Subcutaneous adipose tissue (tissue), 4 donors: ENCODE results near the gene COL24A1. TPM values are rescaled to one million over a fixed set of nuclear protein-coding genes. Genes with fewer than 3 reads are reported as not detected.

Experiments
- total RNA-seq, 4 donors: library from RNA; depleted of rRNA; stranded (reverse); fragments of >200 nt; gene quantifications; one replicate each; pipeline ENCODE4 v1.1.0, GENCODE V29; 2016
- TF ChIP-seq, protein P1 (sequence below): fragments of 450-650 bp; IDR thresholded peaks from one replicate; pipeline ENCODE4 v1.5.1; 2016; ENCODE audit warnings: low read depth, mild to moderate bottlenecking, control low read depth, antibody characterized with exemption, moderate library complexity

Gene COL24A1
- total RNA-seq, 4 donors from 2014 or later = 0.16 to 2.9 (median 1.3) TPM

DNA sequence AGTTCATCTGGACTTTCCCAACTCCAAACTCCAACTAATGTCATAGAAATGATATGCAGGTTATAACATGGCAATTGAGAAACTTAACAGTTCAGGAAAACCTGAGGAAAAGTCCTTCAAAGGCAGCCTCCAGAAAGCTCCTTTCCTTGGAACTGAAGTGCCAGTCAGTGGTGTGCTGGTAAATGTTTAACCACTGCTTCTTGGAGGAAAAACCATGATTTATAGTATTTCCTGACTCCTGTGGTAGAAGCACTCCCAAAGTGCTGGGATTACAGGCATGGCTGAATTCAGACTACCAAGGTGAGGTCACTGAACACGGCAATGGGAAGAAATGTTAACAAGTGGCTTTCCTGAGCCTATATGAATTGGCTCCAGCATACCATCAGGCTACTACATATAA, 421.6 kb downstream of the COL24A1 start:
- TF ChIP-seq, protein P1, sequence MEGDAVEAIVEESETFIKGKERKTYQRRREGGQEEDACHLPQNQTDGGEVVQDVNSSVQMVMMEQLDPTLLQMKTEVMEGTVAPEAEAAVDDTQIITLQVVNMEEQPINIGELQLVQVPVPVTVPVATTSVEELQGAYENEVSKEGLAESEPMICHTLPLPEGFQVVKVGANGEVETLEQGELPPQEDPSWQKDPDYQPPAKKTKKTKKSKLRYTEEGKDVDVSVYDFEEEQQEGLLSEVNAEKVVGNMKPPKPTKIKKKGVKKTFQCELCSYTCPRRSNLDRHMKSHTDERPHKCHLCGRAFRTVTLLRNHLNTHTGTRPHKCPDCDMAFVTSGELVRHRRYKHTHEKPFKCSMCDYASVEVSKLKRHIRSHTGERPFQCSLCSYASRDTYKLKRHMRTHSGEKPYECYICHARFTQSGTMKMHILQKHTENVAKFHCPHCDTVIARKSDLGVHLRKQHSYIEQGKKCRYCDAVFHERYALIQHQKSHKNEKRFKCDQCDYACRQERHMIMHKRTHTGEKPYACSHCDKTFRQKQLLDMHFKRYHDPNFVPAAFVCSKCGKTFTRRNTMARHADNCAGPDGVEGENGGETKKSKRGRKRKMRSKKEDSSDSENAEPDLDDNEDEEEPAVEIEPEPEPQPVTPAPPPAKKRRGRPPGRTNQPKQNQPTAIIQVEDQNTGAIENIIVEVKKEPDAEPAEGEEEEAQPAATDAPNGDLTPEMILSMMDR = no peak

GRCh38 chr1:85718678-85719340, 437.8 kb downstream of the COL24A1 start:
- TF ChIP-seq, protein P1 = no peak

- TF ChIP-seq, protein P1 = no peak
Observed at GRCh38 chr1:85708829-85709227, 447.7 kb downstream of the COL24A1 start.

- TF ChIP-seq, protein P1 = no peak
Observed at GRCh38 chr1:85707990-85708828, 448.4 kb downstream of the COL24A1 start, which contains the start of gene ZNHIT6. ZNHIT6 (minus strand) TSS chr1:85708433; CDS start chr1:85708284, 149 bp downstream.

DNA sequence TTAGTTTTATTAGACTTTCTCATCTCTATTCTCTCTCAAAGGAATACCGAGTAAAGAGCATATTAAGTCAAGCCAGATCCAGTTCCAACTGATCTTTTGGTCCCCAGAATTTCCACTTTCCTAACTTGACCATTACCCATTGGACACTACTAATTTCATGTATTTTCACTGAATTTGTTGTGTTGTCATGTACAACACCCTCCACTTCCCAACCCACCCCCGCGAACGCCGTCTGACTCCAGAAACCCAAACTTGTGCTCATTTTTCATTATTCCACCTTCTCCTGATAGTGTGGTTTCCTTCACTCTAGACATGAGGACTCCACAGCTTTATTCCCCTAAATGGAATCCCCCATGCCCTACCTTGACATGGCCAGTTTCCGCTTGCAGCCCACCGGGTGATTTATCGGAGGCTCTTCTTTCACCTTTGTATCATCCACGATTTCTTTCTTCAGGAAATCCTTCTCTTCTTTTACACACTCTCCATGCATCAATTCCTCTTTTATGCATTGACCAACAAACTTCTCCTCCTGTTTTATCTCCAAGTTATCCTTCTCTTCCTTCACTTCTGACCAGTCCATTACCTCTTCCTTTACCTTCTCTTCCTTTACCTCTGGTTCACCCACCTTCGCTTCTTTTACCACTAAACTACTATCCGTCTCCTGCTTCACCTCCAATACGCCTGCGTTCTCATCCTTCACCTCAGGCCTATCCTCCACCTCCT, 449.1 kb downstream of the COL24A1 start:
- TF ChIP-seq, protein P1 = no peak

DNA sequence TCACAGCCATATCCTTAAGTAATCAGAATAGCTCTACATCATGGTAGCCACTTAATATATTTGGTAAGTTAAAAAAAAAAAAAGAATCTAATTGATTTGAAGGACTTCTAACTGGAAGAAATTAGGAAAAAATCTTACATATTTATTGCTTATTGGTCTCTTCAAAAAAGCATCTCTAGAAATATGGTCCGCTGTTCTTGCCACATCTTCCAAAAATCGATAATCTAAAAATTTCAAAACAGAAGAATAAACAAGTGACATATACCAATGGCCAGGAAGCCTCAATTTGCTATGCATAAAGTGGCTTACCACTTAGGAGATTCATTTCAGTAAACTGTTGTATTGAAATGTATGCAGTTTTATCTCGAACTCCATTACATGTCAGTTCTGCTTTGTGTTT, 450.6 kb downstream of the COL24A1 start:
- TF ChIP-seq, protein P1 = no peak

GRCh38 chr1:85700422-85700821, 456.1 kb downstream of the COL24A1 start:
- TF ChIP-seq, protein P1 = no peak
